ENCODE measurements around the gene SLC5A2. TPM values are rescaled to one million over a fixed set of nuclear protein-coding genes. Genes with fewer than 3 reads are reported as not detected.

The SLC5A2 gene
- total and polyA plus RNA-seq, 2 experiments from 2014 or later: 4.7 TPM; not detected in 1

GRCh38 chr16:31525113-31525512 lies 42.2 kb downstream of the SLC5A2 start:
- no peak for TF ChIP-seq EZH2 (IDR thresholded peaks at IDR 0.05; ENCODE audit: insufficient read depth, poor library complexity, severe bottlenecking)
- no peak for TF ChIP-seq EZH2phosphoT487 (IDR thresholded peaks at IDR 0.05; ENCODE audit: insufficient read depth, low read depth)
- DNase-seq: no peak
- no peak overlapping the region for H3K4me2 ChIP-seq (ENCODE audit: unreplicated experiment)
- no peaks in the 10 kb centered on the region for H3K79me2 ChIP-seq (ENCODE audit: insufficient read depth)
- no peak overlapping the region for H3K4me3 ChIP-seq
- no peak overlapping the region for H2AFZ ChIP-seq
- H4K20me1 ChIP-seq (ENCODE audit: insufficient read depth): no peaks in the 10 kb centered on the region
- H3K27ac ChIP-seq: no peak overlapping the region
- WGBS, 2 experiments (ENCODE audit: low coverage in 1 of 2, low lambda C conversion rate in 2 of 2, missing lambda C conversion rate in 2 of 2): 39 to 49% methylated on average over 3 of the region's 3 CpGs
- H3K9me2 ChIP-seq (ENCODE audit: insufficient read depth): no peaks in the 10 kb centered on the region
- no peaks in the 10 kb centered on the region for H3K4me1 ChIP-seq (ENCODE audit: insufficient read depth)
- peaks cover 13% of the 10 kb centered on the region for H3K27me3 ChIP-seq (replicated peaks; ENCODE audit: insufficient read depth)
- H3K36me3 ChIP-seq (ENCODE audit: low read depth): no peaks in the 10 kb centered on the region
- in situ Hi-C loops (cut with MboI): no loop called here
- no peak overlapping the region for H3K9ac ChIP-seq
- no peaks in the 10 kb centered on the region for H3K9me3 ChIP-seq (ENCODE audit: low read depth)
- H3F3A ChIP-seq (ENCODE audit: insufficient read depth): no peaks in the 10 kb centered on the region

- no peak for TF ChIP-seq EZH2phosphoT487 (IDR thresholded peaks at IDR 0.05; ENCODE audit: insufficient read depth, low read depth)
- TF ChIP-seq EZH2 (IDR thresholded peaks at IDR 0.05; ENCODE audit: insufficient read depth, poor library complexity, severe bottlenecking): no peak
- H3K9ac ChIP-seq: no peak within 1 kb of the TSS
Observed at GRCh38 chr16:31527734-31528274, 44.9 kb downstream of the SLC5A2 start, which contains the start of gene AHSP. Gene AHSP (plus strand): TSS chr16:31527900. CDS start chr16:31528140, 240 bp downstream.

GRCh38 chr16:31528523-31529107 lies 45.7 kb downstream of the SLC5A2 start:
- Histone ChIP-seq H3K27ac (no peak overlapping the region), H3K27me3 (replicated peaks; ENCODE audit: insufficient read depth) (peaks cover 25% of the 10 kb centered on the region), H3K4me1 (ENCODE audit: insufficient read depth) (no peaks in the 10 kb centered on the region), H2AFZ (peak overlapping the region; percentile 68), H3K9me3 (ENCODE audit: low read depth) (no peaks in the 10 kb centered on the region), H3K36me3 (ENCODE audit: low read depth) (no peaks in the 10 kb centered on the region), H3K4me2 (ENCODE audit: unreplicated experiment) (peak overlapping the region; percentile 75), H3F3A (ENCODE audit: insufficient read depth) (no peaks in the 10 kb centered on the region), H4K20me1 (ENCODE audit: insufficient read depth) (no peaks in the 10 kb centered on the region), H3K4me3 (peak overlapping the region; percentile 64), H3K9ac (no peak overlapping the region), H3K79me2 (ENCODE audit: insufficient read depth) (no peaks in the 10 kb centered on the region), H3K9me2 (ENCODE audit: insufficient read depth) (no peaks in the 10 kb centered on the region)
- no peak for TF ChIP-seq EZH2 (IDR thresholded peaks at IDR 0.05; ENCODE audit: insufficient read depth, poor library complexity, severe bottlenecking)
- TF ChIP-seq EZH2phosphoT487 (IDR thresholded peaks at IDR 0.05; ENCODE audit: insufficient read depth, low read depth): no peak
- 24 to 27% methylated on average over 11 of the region's 11 CpGs for WGBS, 2 experiments (ENCODE audit: low coverage in 1 of 2, low lambda C conversion rate in 2 of 2, missing lambda C conversion rate in 2 of 2)
- in situ Hi-C loops (cut with MboI): no loop called here
- DNase-seq: no peak

More at GRCh38 chr16:31527734-31528274, 44.9 kb downstream of the SLC5A2 start, which contains the start of gene AHSP:
- no peaks in the 10 kb centered on the region for H4K20me1 ChIP-seq (ENCODE audit: insufficient read depth)
- no peaks in the 10 kb centered on the region for H3K9me3 ChIP-seq (ENCODE audit: low read depth)
- no peaks in the 10 kb centered on the region for H3K79me2 ChIP-seq (ENCODE audit: insufficient read depth)
- H3K4me3 ChIP-seq: peak within 1 kb of the TSS; percentile 64; the same call in 1 of the 2 replicates
- no peaks in the 10 kb centered on the region for H3K36me3 ChIP-seq (ENCODE audit: low read depth)
- DNase-seq: no peak
- no peak within 1 kb of the TSS for H3K27ac ChIP-seq
- 31 to 49% methylated on average over 6 of the region's 6 CpGs for WGBS, 2 experiments (ENCODE audit: low coverage in 1 of 2, low lambda C conversion rate in 2 of 2, missing lambda C conversion rate in 2 of 2)
- H3K4me2 ChIP-seq (ENCODE audit: unreplicated experiment): peak within 1 kb of the TSS; percentile 75
- peaks cover 25% of the 10 kb centered on the region for H3K27me3 ChIP-seq (replicated peaks; ENCODE audit: insufficient read depth)
- H2AFZ ChIP-seq: peak within 1 kb of the TSS; percentile 68
- no peaks in the 10 kb centered on the region for H3F3A ChIP-seq (ENCODE audit: insufficient read depth)
- in situ Hi-C loops (cut with MboI): no loop called here
- H3K4me1 ChIP-seq (ENCODE audit: insufficient read depth): no peaks in the 10 kb centered on the region
- no peaks in the 10 kb centered on the region for H3K9me2 ChIP-seq (ENCODE audit: insufficient read depth)

GRCh38 chr16:31529108-31529936 lies 46.4 kb downstream of the SLC5A2 start:
- peak; percentile 28 for DNase-seq
- Histone ChIP-seq H3K4me3 (peak overlapping the region; percentile 64), H3K27ac (no peak overlapping the region), H3K79me2 (ENCODE audit: insufficient read depth) (no peaks in the 10 kb centered on the region), H3K9me2 (ENCODE audit: insufficient read depth) (no peaks in the 10 kb centered on the region), H3K9ac (no peak overlapping the region), H3K4me1 (ENCODE audit: insufficient read depth) (no peaks in the 10 kb centered on the region), H3F3A (ENCODE audit: insufficient read depth) (no peaks in the 10 kb centered on the region), H3K4me2 (ENCODE audit: unreplicated experiment) (peak overlapping the region; percentile 75), H2AFZ (peak overlapping the region; percentile 68), H4K20me1 (ENCODE audit: insufficient read depth) (no peaks in the 10 kb centered on the region), H3K9me3 (ENCODE audit: low read depth) (no peaks in the 10 kb centered on the region), H3K36me3 (ENCODE audit: low read depth) (no peaks in the 10 kb centered on the region), H3K27me3 (replicated peaks; ENCODE audit: insufficient read depth) (peaks cover 25% of the 10 kb centered on the region)
- TF ChIP-seq EZH2 (IDR thresholded peaks at IDR 0.05; ENCODE audit: insufficient read depth, poor library complexity, severe bottlenecking) (no peak), EZH2phosphoT487 (IDR thresholded peaks at IDR 0.05; ENCODE audit: insufficient read depth, low read depth) (no peak)
- 3 to 6% methylated on average over 24 to 43 of the region's 52 CpGs for WGBS, 2 experiments (ENCODE audit: low coverage in 1 of 2, low lambda C conversion rate in 2 of 2, missing lambda C conversion rate in 2 of 2)
- in situ Hi-C loops (cut with MboI): no loop called here

All from GM23248 (cell line).